A549 (cell line): ENCODE measurements around the gene LNX2.

Experiments
- CTCF ChIP-seq: fragments of >200 bp; sonication (Bioruptor Twin); formaldehyde crosslinking; IDR thresholded peaks from 3 replicates; pipeline ENCODE4 v1.5.1; 2016
- E2F6 ChIP-seq: IDR thresholded peaks from 2 replicates; pipeline ENCODE4 v1.6.1; 2012; ENCODE audit warnings: low read depth, borderline replicate concordance
- EP300 ChIP-seq, 2 experiments: fragments of >200 bp; sonication (Bioruptor Twin); formaldehyde crosslinking; IDR thresholded peaks; 2 replicates in 1 of 2; 3 replicates in 1 of 2; pipeline ENCODE4 v1.6.1; 2016 to 2017
- HDAC2 ChIP-seq: fragments of 200-600 bp; sonication (generic); IDR thresholded peaks from 2 replicates; pipeline ENCODE4 v1.6.1; 2016
- JUN ChIP-seq, 2 experiments: fragments of >200 bp; sonication (Bioruptor Twin); formaldehyde crosslinking; IDR thresholded peaks; 2 replicates in 1 of 2; 3 replicates in 1 of 2; pipeline ENCODE4 v1.6.1; 2016 to 2017
- KDM1A ChIP-seq: fragments of 200-600 bp; sonication (generic); IDR thresholded peaks from 2 replicates; pipeline ENCODE4 v1.6.1; 2016; ENCODE audit warnings: low read depth, mild to moderate bottlenecking
- POLR2A ChIP-seq: IDR thresholded peaks from 2 replicates; pipeline ENCODE4 v1.6.1; 2012; ENCODE audit warnings: mild to moderate bottlenecking, low read length
- RAD21 ChIP-seq, 2 experiments: fragments of >200 bp in 1 of 2; sonication (Bioruptor Twin) in 1 of 2; formaldehyde crosslinking in 1 of 2; IDR thresholded peaks in 1 of 2; conservative IDR thresholded peaks in 1 of 2; 2 replicates in 1 of 2; 3 replicates in 1 of 2; pipeline ENCODE4 v1.6.1; 2012 to 2018; ENCODE audit warnings: inconsistent platforms in 1 of 2
- RCOR1 ChIP-seq: fragments of 150-350 bp; IDR thresholded peaks from 2 replicates; pipeline ENCODE4 v1.6.1; 2014; ENCODE audit warnings: antibody characterized with exemption, low read length, low read depth
- USF2 ChIP-seq: fragments of 450-650 bp; IDR thresholded peaks from 2 replicates; pipeline ENCODE4 v1.6.1; 2014; ENCODE audit warnings: antibody characterized with exemption

- TF ChIP-seq CTCF = no peak
- no peak for TF ChIP-seq E2F6
- TF ChIP-seq JUN (IDR thresholded peaks at IDR 0.05) = no peak
- TF ChIP-seq RCOR1 = no peak
- no peak for TF ChIP-seq HDAC2
- no peak for TF ChIP-seq POLR2A
- TF ChIP-seq KDM1A = no peak
- no peak for TF ChIP-seq USF2
- no peak for TF ChIP-seq EP300 (IDR thresholded peaks at IDR 0.05)
- no peak for TF ChIP-seq RAD21 (conservative IDR thresholded peaks at IDR 0.05 in 1 of 2, IDR thresholded peaks at IDR 0.05 in 1 of 2)
Measured at GRCh38 chr13:27634791-27635190, 14.5 kb upstream of the LNX2 start.
